MM.1S (cell line): ENCODE data around the gene NCOA5.

ENCODE experiments used
- EZH2 ChIP-seq: fragments of 300-600 bp; sonication (generic); optimal IDR thresholded peaks from 2 replicates; pipeline ENCODE3; 2017; ENCODE audit warnings: low read depth, mild to moderate bottlenecking, antibody characterized with exemption, low read length, mixed read lengths
- EZH2phosphoT487 ChIP-seq: fragments of 300-600 bp; sonication (generic); IDR thresholded peaks from 2 replicates; pipeline ENCODE4 v1.6.1; 2018; ENCODE audit warnings: antibody characterized with exemption, low read length
- TF ChIP-seq, protein P1 (sequence below): fragments of 300-600 bp; sonication (generic); IDR thresholded peaks from 2 replicates; pipeline ENCODE4 v1.5.1; 2016; ENCODE audit warnings: antibody characterized with exemption, low read length, mixed read lengths

GRCh38 chr20:46071573-46071972, 18.2 kb downstream of the NCOA5 start:
- TF ChIP-seq, protein P1, sequence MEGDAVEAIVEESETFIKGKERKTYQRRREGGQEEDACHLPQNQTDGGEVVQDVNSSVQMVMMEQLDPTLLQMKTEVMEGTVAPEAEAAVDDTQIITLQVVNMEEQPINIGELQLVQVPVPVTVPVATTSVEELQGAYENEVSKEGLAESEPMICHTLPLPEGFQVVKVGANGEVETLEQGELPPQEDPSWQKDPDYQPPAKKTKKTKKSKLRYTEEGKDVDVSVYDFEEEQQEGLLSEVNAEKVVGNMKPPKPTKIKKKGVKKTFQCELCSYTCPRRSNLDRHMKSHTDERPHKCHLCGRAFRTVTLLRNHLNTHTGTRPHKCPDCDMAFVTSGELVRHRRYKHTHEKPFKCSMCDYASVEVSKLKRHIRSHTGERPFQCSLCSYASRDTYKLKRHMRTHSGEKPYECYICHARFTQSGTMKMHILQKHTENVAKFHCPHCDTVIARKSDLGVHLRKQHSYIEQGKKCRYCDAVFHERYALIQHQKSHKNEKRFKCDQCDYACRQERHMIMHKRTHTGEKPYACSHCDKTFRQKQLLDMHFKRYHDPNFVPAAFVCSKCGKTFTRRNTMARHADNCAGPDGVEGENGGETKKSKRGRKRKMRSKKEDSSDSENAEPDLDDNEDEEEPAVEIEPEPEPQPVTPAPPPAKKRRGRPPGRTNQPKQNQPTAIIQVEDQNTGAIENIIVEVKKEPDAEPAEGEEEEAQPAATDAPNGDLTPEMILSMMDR: no peak
- TF ChIP-seq EZH2phosphoT487: no peak
- no peak for TF ChIP-seq EZH2
